GM10266 (cell line): ENCODE measurements around the gene KRT7.

Source experiments
- DNase-seq: peaks from one replicate; pipeline ENCODE4 v3.0.0; 2012; ENCODE audit errors: extremely low spot score
- CTCF ChIP-seq: IDR thresholded peaks from 2 replicates; pipeline ENCODE4 v1.5.1; 2012; ENCODE audit warnings: mild to moderate bottlenecking, low read depth; ENCODE audit not compliant: control insufficient read depth, insufficient read depth; ENCODE audit errors: missing control alignments

The KRT7 gene

GRCh38 chr12:52294803-52295202 is 61.8 kb downstream of the KRT7 start:
- DNase-seq, result no peak
- TF ChIP-seq CTCF, result no peak

GRCh38 chr12:52295663-52296062 is 62.6 kb downstream of the KRT7 start:
- no peak for TF ChIP-seq CTCF
- no peak for DNase-seq

DNA sequence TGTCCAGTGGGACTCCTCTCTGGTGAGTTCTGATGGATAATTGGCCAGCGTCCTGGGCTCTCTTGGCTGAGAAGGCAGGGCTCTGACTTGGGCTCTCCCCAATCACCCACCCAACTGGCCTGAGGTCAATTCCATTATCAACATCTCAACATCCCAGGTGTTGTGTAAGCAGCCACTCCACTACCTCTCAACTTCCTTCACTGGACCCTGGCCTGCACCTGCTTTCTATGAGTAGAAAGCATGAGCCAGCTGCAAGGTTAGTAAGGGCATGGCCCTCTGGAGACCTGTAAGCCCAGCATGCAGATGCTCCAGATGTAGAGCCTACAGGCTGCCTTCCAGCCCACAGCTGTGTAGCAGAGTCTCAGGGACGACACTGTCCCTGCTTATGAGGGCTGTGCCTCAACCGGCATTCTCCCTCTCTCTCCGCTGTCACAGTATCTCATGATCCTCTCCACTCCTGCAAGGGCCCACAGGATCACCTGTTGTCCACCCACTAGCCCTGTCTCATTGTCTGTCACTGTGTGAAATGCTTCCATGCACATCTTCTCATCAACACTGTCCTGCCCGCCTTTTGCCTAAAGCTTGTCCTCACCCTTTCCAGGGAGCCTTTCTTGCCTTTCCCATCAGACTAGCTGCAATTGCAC is 63.7 kb downstream of the KRT7 start:
- no peak for TF ChIP-seq CTCF
- no peak for DNase-seq
